Adrenal gland (tissue), 12 donors: Measurements from ENCODE around the gene ACE. TPM values are rescaled to one million over a fixed set of nuclear protein-coding genes. Genes with fewer than 3 reads are reported as not detected.

Experiments used
- DNase-seq, 7 donors: peaks; one replicate each; pipeline ENCODE4 v3.0.0-alpha.2; 2019 to 2020
- H3K27ac ChIP-seq, 5 donors: fragments of 200-600 bp; sonication (generic) in 4 of 5; 1 replicate in 3 of 5; 2 replicates in 2 of 5; pipeline versions ENCODE4 v1.5.1 to v1.8.0; 2016 to 2020; ENCODE audit warnings: mild to moderate bottlenecking in 1 of 5
- H3K27me3 ChIP-seq: fragments of 200-600 bp; 2 replicates; pipeline ENCODE4 v1.8.0; 2021
- H3K36me3 ChIP-seq, 2 donors: fragments of 200-600 bp; replicated peaks in 1 of 2; 1 replicate in 1 of 2; 2 replicates in 1 of 2; pipeline versions ENCODE4 v1.5.1 to v1.8.0; 2018 to 2022
- H3K4me1 ChIP-seq, 2 donors: fragments of 200-600 bp; replicated peaks in 1 of 2; 1 replicate in 1 of 2; 2 replicates in 1 of 2; pipeline versions ENCODE4 v1.5.1 to v1.8.0; 2018 to 2021
- H3K4me3 ChIP-seq, 4 donors: fragments of 200-600 bp; sonication (generic) in 3 of 4; one replicate each; pipeline ENCODE4 v1.5.1; 2016 to 2018
- H3K9me3 ChIP-seq, 3 donors: fragments of 200-600 bp; sonication (generic) in 1 of 3; replicated peaks in 1 of 3; 1 replicate in 2 of 3; 2 replicates in 1 of 3; pipeline versions ENCODE4 v1.5.1 to v1.8.0; 2016 to 2021
- CTCF ChIP-seq, 6 experiments: fragments of 450-650 bp in 4 of 6; fragments of 200-600 bp in 2 of 6; sonication (generic) in 1 of 6; IDR thresholded peaks; 1 replicate in 5 of 6; 2 replicates in 1 of 6; pipeline versions ENCODE4 v1.5.1 to v1.8.0; 2016 to 2021; ENCODE audit warnings: antibody characterized with exemption in 6 of 6, mild to moderate bottlenecking in 2 of 6, moderate library complexity in 1 of 6
- POLR2A ChIP-seq, 2 donors: fragments of 450-650 bp; IDR thresholded peaks; one replicate each; pipeline ENCODE4 v1.6.1; 2017; ENCODE audit warnings: antibody characterized with exemption in 2 of 2, mild to moderate bottlenecking in 2 of 2, moderate library complexity in 1 of 2
- WGBS, 4 donors: extraction: QIAGEN DNeasy Blood & Tissue Kit in 2 of 4; methylation state at CpG; one replicate each; pipeline versions ENCODE4 v1.1.5 to v1.1.7; 2013 to 2017; 5-methylcytosine and 5-hydroxymethylcytosine counted together
- intact Hi-C, 2 donors: fragments of 100-400 bp; cut with DNase I; formaldehyde crosslinking; loops; one replicate each; pipeline versions ENCODE4 v1.14.1 to v1.15.0; 2022 to 2023
- polyA plus RNA-seq, 3 donors: library from polyadenylated mRNA; stranded (reverse); fragments of 200-250 nt in 2 of 3; fragments of 350-450 nt in 1 of 3; fragmentation: Illumina TruSeq in 1 of 3; extraction: RNeasy Lipid Tissue Mini Kit (QIAGEN cat#74804) in 1 of 3; gene quantifications; one replicate each; pipeline ENCODE4 v1.2.3, GENCODE V29; 2013 to 2014
- total RNA-seq, 9 donors: library from RNA; depleted of rRNA in 4 of 9; stranded (reverse); fragments of >200 nt in 4 of 9; fragments of 120-200 nt in 1 of 9; fragmentation: NEBNext Ultra II Directional in 1 of 9; extraction: Animal tissue kit (Norgen Biotek cat#: 25700) in 1 of 9; gene quantifications; one replicate each; pipeline versions ENCODE4 v1.1.0 to v1.2.4, GENCODE V29; 2013 to 2023
- donor health status: healthy with polysubstance abuse.
- donor health status: Bipolar disorder and iron deficiency.
- donor health status: DM: yes; HTN: yes; CAD: no.
- donor health status: DM: no; HTN: no; CAD: no.
- donor health status: DM: no; HTN: no; CAD: no.
- donor health status: DM: yes; HTN: yes; CAD: no.

The ACE gene
- total and polyA plus RNA-seq, 12 donors, result 0.55 to 49.7 (median 12.2) TPM

DNA sequence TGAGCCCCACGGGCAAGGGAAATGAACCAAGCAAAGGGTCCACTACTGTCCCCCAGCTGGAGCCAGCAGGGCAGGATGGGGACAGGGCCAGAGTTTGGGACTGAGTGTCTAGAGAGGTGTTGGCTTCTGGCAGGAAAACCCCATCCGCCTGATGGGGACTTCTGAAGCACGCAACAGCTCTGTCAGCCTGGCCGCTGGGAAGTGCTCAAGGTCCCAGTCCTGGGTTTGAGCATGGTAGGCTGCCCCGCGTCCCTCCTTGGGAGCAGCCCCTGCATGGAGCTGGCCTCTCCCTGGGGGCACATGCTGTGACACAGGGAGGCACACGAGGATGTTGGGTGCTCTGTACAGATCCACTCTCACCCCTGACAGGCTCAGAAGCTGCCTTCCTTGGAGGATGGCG lies 14.6 kb downstream of the ACE start:
- no peaks in the 10 kb centered on the region for H3K9me3 ChIP-seq
- H3K4me3 ChIP-seq, result no peak overlapping the region
- no peaks in the 10 kb centered on the region for H3K27me3 ChIP-seq
- 77 to 85% (median 83%) methylated on average over 2 to 8 of the region's 8 CpGs for whole genome bisulfite sequencing, 4 donors
- intact Hi-C loops, result no loop called here
- H3K4me1 ChIP-seq, result no peaks in the 10 kb centered on the region
- no peak overlapping the region for H3K27ac ChIP-seq
- H3K36me3 ChIP-seq, result no peaks in the 10 kb centered on the region
- no peak for TF ChIP-seq POLR2A (IDR thresholded peaks at IDR 0.05)
- no peak for TF ChIP-seq CTCF (IDR thresholded peaks at IDR 0.05)
- DNase-seq, result no peak

GRCh38 chr17:63491977-63492618 lies 15.2 kb downstream of the ACE start:
- Histone ChIP-seq H3K27ac (no peak overlapping the region), H3K4me1 (no peaks in the 10 kb centered on the region), H3K4me3 (no peak overlapping the region), H3K27me3 (no peaks in the 10 kb centered on the region), H3K36me3 (no peaks in the 10 kb centered on the region), H3K9me3 (no peaks in the 10 kb centered on the region)
- TF ChIP-seq POLR2A (IDR thresholded peaks at IDR 0.05) (no peak), CTCF (IDR thresholded peaks at IDR 0.05) (no peak)
- intact Hi-C loops, result no loop called here
- 82 to 90% (median 86%) methylated on average over 7 to 10 of the region's 10 CpGs for WGBS, 4 donors
- no peak for DNase-seq

DNA sequence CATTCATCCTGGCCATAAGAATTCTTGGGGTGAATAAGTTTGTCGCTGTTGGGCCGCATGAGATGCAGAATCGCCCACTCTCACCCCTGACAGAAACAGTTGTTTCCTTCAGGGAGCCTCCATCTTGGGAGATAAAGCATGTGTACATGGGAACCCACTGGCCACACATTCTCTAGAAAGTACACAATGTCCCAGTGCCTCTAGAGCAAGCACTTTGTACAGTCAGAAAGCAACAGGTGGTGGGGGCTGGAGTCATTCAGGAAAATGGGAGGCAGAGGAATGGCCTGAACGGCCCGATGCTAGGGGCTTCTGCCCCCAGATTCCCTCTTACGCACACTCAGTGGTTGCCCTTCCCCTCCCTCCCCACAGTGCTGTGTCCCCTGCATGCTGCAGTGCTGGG lies 16.1 kb downstream of the ACE start:
- intact Hi-C loops, result no loop called here
- no peaks in the 10 kb centered on the region for H3K27me3 ChIP-seq
- DNase-seq, result no peak

GRCh38 chr17:63493411-63493810 lies 16.6 kb downstream of the ACE start:
- Histone ChIP-seq H3K9me3 (no peaks in the 10 kb centered on the region), H3K27me3 (no peaks in the 10 kb centered on the region), H3K4me3 (no peak overlapping the region), H3K27ac (no peak overlapping the region), H3K36me3 (no peaks in the 10 kb centered on the region), H3K4me1 (no peaks in the 10 kb centered on the region)
- DNase-seq, result no peak
- TF ChIP-seq POLR2A (IDR thresholded peaks at IDR 0.05) (no peak), CTCF (IDR thresholded peaks at IDR 0.05) (no peak)
- intact Hi-C loops, result no loop called here
- 82 to 86% (median 85%) methylated on average over 9 of the region's 9 CpGs for WGBS, 4 donors

More for the DNA sequence above, 16.1 kb downstream of the ACE start:
- TF ChIP-seq CTCF (IDR thresholded peaks at IDR 0.05), result no peak
- no peak for TF ChIP-seq POLR2A (IDR thresholded peaks at IDR 0.05)
- 82 to 94% (median 92%) methylated on average over 6 of the region's 6 CpGs for WGBS, 4 donors
- Histone ChIP-seq H3K27ac (no peak overlapping the region), H3K36me3 (no peaks in the 10 kb centered on the region), H3K4me3 (no peak overlapping the region), H3K9me3 (no peaks in the 10 kb centered on the region), H3K4me1 (no peaks in the 10 kb centered on the region)
